GM12878 (cell line): ENCODE results near the gene CELF2. TPM values are rescaled to one million over a fixed set of nuclear protein-coding genes. Genes with fewer than 3 reads are reported as not detected.

Experiments
- ATAC-seq: fragments of 200-7000 bp; cut with Tn5 transposase; 3 replicates; pipeline ENCODE4 v1.9.1; 2020; ENCODE audit warnings: mild to moderate bottlenecking, moderate library complexity
- BruUV-seq: library from RNA; stranded (reverse); fragments of 400-500 nt; replicated peaks from 2 replicates; lab custom pipeline; 2021; lab: Mats Ljungman, UMichigan
- CTCF ChIA-PET: fragments of 300-600 bp; sonication (Branson Sonifier 250); formaldehyde crosslinking; extraction: SDS; loops from one replicate; lab custom pipeline; 2021; ENCODE audit warnings: inconsistent platforms; lab: Yijun Ruan, JAX
- POLR2A ChIA-PET: fragments of 350-600 bp; formaldehyde crosslinking; extraction: SDS; loops from one replicate; lab custom pipeline; 2021; ENCODE audit warnings: inconsistent platforms; lab: Charles Lee
- RAD21 ChIA-PET: fragments of 300-600 bp; sonication (Branson Sonifier 250); formaldehyde crosslinking; loops from one replicate; lab custom pipeline; 2023; ENCODE audit warnings: antibody characterized with exemption; ENCODE audit not compliant: unreplicated experiment; lab: Charles Lee
- SMC1A ChIA-PET: fragments of 300-600 bp; sonication (Branson Sonifier 250); formaldehyde crosslinking; loops from one replicate; lab custom pipeline; 2023; ENCODE audit not compliant: unreplicated experiment, uncharacterized antibody; lab: Charles Lee
- DNase-seq: peaks from one replicate; pipeline ENCODE4 v3.0.0-alpha.2; 2011; ENCODE audit warnings: low read depth, low spot score
- FAIRE-seq: peaks from 3 replicates; lab custom pipeline; 2011; peaks lifted over from hg19 to GRCh38; lab: Jason Lieb, UNC
- H2AFZ ChIP-seq: 2 replicates; pipeline ENCODE4 v1.6.0; 2011; ENCODE audit warnings: low read depth, low read length, control low read depth; ENCODE audit not compliant: control insufficient read depth
- H3K27ac ChIP-seq: 2 replicates; pipeline ENCODE4 v1.5.1; 2011; ENCODE audit warnings: control low read depth; ENCODE audit not compliant: control insufficient read depth, insufficient read depth
- H3K27me3 ChIP-seq, 2 experiments: replicated peaks in 1 of 2; 2 replicates each; pipeline versions ENCODE4 v1.6.0 to v1.6.1; 2011; ENCODE audit warnings: low read length in 1 of 2; ENCODE audit not compliant: control insufficient read depth in 2 of 2, insufficient read depth in 2 of 2
- H3K36me3 ChIP-seq, 2 experiments: 2 replicates each; pipeline ENCODE4 v1.5.1; 2011; ENCODE audit warnings: low read length in 1 of 2; ENCODE audit not compliant: control insufficient read depth in 2 of 2, insufficient read depth in 2 of 2
- H3K4me1 ChIP-seq: 2 replicates; pipeline ENCODE4 v1.6.1; 2011; ENCODE audit warnings: mild to moderate bottlenecking, low read length, moderate library complexity, mixed read lengths; ENCODE audit not compliant: control insufficient read depth, insufficient read depth
- H3K4me2 ChIP-seq: 2 replicates; pipeline ENCODE4 v1.6.0; 2011; ENCODE audit warnings: control low read depth; ENCODE audit not compliant: control insufficient read depth, insufficient read depth
- H3K4me3 ChIP-seq: fragments of 200-600 bp; sonication (generic); 2 replicates; pipeline ENCODE4 v1.5.1; 2016
- H3K79me2 ChIP-seq: 2 replicates; pipeline ENCODE4 v1.6.0; 2011; ENCODE audit warnings: low read length; ENCODE audit not compliant: control insufficient read depth, insufficient read depth
- H3K9ac ChIP-seq: 2 replicates; pipeline ENCODE4 v1.8.0; 2011; ENCODE audit warnings: low read length, control low read depth, mixed read lengths; ENCODE audit not compliant: control insufficient read depth, insufficient read depth
- H3K9me3 ChIP-seq: replicated peaks from 3 replicates; pipeline ENCODE4 v1.5.1; 2011; ENCODE audit warnings: mild to moderate bottlenecking, low read length; ENCODE audit not compliant: control insufficient read depth, insufficient read depth
- H4K20me1 ChIP-seq: 2 replicates; pipeline ENCODE4 v1.6.0; 2011; ENCODE audit not compliant: control insufficient read depth, insufficient read depth
- BHLHE40 ChIP-seq, 2 experiments: fragments of 450-650 bp in 1 of 2; IDR thresholded peaks; 2 replicates each; pipeline ENCODE4 v1.6.1; 2011 to 2017; ENCODE audit warnings: low read depth in 2 of 2, borderline replicate concordance in 1 of 2, improper control_type of control experiment in 1 of 2, low read length in 1 of 2, mild to moderate bottlenecking in 1 of 2
- CREB1 ChIP-seq: IDR thresholded peaks from 2 replicates; pipeline ENCODE4 v1.6.1; 2012; ENCODE audit warnings: low read depth, mild to moderate bottlenecking, inconsistent platforms
- EED ChIP-seq: sonication (generic); IDR thresholded peaks from 2 replicates; pipeline ENCODE4 v1.6.1; 2016; ENCODE audit warnings: antibody characterized with exemption, low read depth
- FOS ChIP-seq: IDR thresholded peaks from 3 replicates; pipeline ENCODE4 v1.6.1; 2011; ENCODE audit warnings: borderline replicate concordance; ENCODE audit not compliant: insufficient read length; ENCODE audit errors: extremely low read depth
- MXI1 ChIP-seq: fragments of 150-350 bp; IDR thresholded peaks from 2 replicates; pipeline ENCODE4 v1.6.1; 2011; ENCODE audit warnings: low read depth, mild to moderate bottlenecking, inconsistent platforms, low read length, improper control_type of control experiment
- PAX5 ChIP-seq: IDR thresholded peaks from 2 replicates; pipeline ENCODE4 v1.6.1; 2011; ENCODE audit warnings: low read depth, low read length, borderline replicate concordance
- POLR2A ChIP-seq: IDR thresholded peaks from 2 replicates; pipeline ENCODE4 v1.6.1; 2011; ENCODE audit warnings: low read depth, mild to moderate bottlenecking, low read length
- SMAD5 ChIP-seq: IDR thresholded peaks from 2 replicates; pipeline ENCODE4 v1.6.1; 2016; ENCODE audit warnings: antibody characterized with exemption, low read depth
- SREBF2 ChIP-seq: IDR thresholded peaks from 2 replicates; pipeline ENCODE4 v1.6.1; 2012; ENCODE audit warnings: mild to moderate bottlenecking, low read length
- ZNF207 ChIP-seq: fragments of 450-650 bp; IDR thresholded peaks from 2 replicates; pipeline ENCODE4 v1.6.1; 2014; ENCODE audit warnings: antibody characterized with exemption, mild to moderate bottlenecking, borderline replicate concordance
- WGBS: methylation state at CpG from one replicate; pipeline ENCODE4 v1.1.6; 2016; ENCODE audit warnings: low lambda C conversion rate; ENCODE audit not compliant: insufficient replicate concordance, insufficient coverage; ENCODE audit errors: missing lambda C conversion rate; 5-methylcytosine and 5-hydroxymethylcytosine counted together
- in situ Hi-C: fragments of 300-500 bp; cut with MboI; formaldehyde crosslinking; loops from 9 replicates; pipeline ENCODE4 v1.14.3; 2018; ENCODE audit warnings: mixed read lengths
- intact Hi-C: fragments of 100-400 bp; cut with micrococcal nuclease; formaldehyde crosslinking; loops from one replicate; pipeline ENCODE4 v1.14.2; 2022; ENCODE audit not compliant: unreplicated experiment
- polyA plus RNA-seq, 11 experiments: library from polyadenylated mRNA; depleted of rRNA in 4 of 11; unstranded in 6 of 11; stranded (reverse) in 5 of 11; fragments of >200 nt; fragmentation: Nextera tagmentation in 4 of 11; fragmentation: Illumina TruSeq in 1 of 11; extraction: Ambion mirVana in 4 of 11; extraction: Trizol in 1 of 11; gene quantifications; 1 replicate in 1 of 11; 2 replicates in 10 of 11; pipeline versions ENCODE4 v1.2.1 to v1.2.3, GENCODE V29; 2011 to 2016; ENCODE audit warnings: inconsistent platforms in 2 of 11, missing spikeins in 2 of 11, low read depth in 1 of 11
- total RNA-seq, 4 experiments: library from RNA; depleted of rRNA in 3 of 4; stranded (reverse); fragments of >200 nt in 3 of 4; fragmentation: Illumina TruSeq in 1 of 4; extraction: Trizol in 1 of 4; gene quantifications; 2 replicates each; pipeline versions ENCODE4 v1.2.1 to v1.2.3, GENCODE V29; 2013 to 2021
- TF ChIP-seq, protein P1 (sequence below): fragments of 450-650 bp; IDR thresholded peaks from 2 replicates; pipeline ENCODE4 v1.6.1; 2018; ENCODE audit warnings: mild to moderate bottlenecking, low read depth, moderate library complexity; ENCODE audit not compliant: partially characterized antibody
- TF ChIP-seq, protein P2 (sequence below): fragments of 450-650 bp; IDR thresholded peaks from 2 replicates; pipeline ENCODE4 v1.6.1; 2017; ENCODE audit warnings: mild to moderate bottlenecking, moderate library complexity
- TF ChIP-seq, protein P3 (sequence below): fragments of 450-650 bp; formaldehyde crosslinking; IDR thresholded peaks from 2 replicates; pipeline ENCODE4 v1.4.0; 2020; ENCODE audit warnings: mild to moderate bottlenecking, moderate library complexity
- TF ChIP-seq, protein P4 (sequence below): fragments of 450-650 bp; IDR thresholded peaks from 2 replicates; pipeline ENCODE4 v1.6.1; 2014; ENCODE audit warnings: mild to moderate bottlenecking

The CELF2 gene
- total and polyA plus RNA-seq, 10 of the 15 experiments (the other 5 are each of a cell fraction or from before 2014, with no cell fraction given): 20.8 to 129 (median 86.3) TPM

DNA sequence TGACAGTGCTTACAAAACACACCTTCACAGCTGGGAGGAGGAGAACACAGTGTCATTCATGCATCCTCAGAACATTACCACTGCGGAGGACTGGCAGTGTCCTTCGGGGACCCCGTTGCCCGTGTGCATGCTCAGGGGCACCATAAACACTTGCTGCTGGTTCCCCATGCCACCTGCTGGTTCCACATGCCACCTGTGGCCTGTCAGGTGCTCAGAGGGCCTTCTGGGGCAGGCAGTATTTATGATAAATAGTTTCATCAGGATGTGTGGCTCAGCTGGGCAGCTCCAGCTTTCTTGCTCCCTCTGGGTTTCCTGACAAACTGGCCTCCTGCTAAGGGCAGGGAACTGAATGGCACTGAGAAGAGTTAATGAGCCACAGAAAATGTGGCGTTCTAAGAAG lies 32.1 kb downstream of the CELF2 start:
- no peak overlapping the region for H3K9ac ChIP-seq
- no TSS peak for BruUV-seq
- H3K27me3 ChIP-seq: no peaks in the 10 kb centered on the region
- no peaks in the 10 kb centered on the region for H3K4me1 ChIP-seq
- RAD21 ChIA-PET: no interaction called here
- FAIRE-seq: no peak
- H3K27ac ChIP-seq: no peak overlapping the region
- no peaks in the 10 kb centered on the region for H4K20me1 ChIP-seq
- no peaks in the 10 kb centered on the region for H3K79me2 ChIP-seq
- no peak overlapping the region for H3K4me2 ChIP-seq
- POLR2A ChIA-PET: no interaction called here
- no peak overlapping the region for H2AFZ ChIP-seq
- no peak for ATAC-seq
- CTCF ChIA-PET: no interaction called here
- no peak for DNase-seq
- H3K9me3 ChIP-seq: no peaks in the 10 kb centered on the region
- H3K4me3 ChIP-seq: no peak overlapping the region
- H3K36me3 ChIP-seq: no peaks in the 10 kb centered on the region
- SMC1A ChIA-PET: no interaction called here
- WGBS: 30% methylated on average over 5 of the region's 5 CpGs
- intact Hi-C loops: no loop called here
- in situ Hi-C loops: loop anchor here (25.0 kb wide), 1 partner anchor 1713 kb away; no protein-coding TSS in a partner anchor
- TF ChIP-seq MXI1 (no peak), EED (no peak), SREBF2 (no peak), FOS (no peak), CREB1 (no peak), ZNF207 (no peak), PAX5 (no peak), SMAD5 (no peak), POLR2A (no peak), BHLHE40 (IDR thresholded peaks at IDR 0.05; ENCODE audit: borderline replicate concordance in 1 of 2, low read depth in 2 of 2, low read length in 1 of 2) (no peak)
- TF ChIP-seq, protein P1, sequence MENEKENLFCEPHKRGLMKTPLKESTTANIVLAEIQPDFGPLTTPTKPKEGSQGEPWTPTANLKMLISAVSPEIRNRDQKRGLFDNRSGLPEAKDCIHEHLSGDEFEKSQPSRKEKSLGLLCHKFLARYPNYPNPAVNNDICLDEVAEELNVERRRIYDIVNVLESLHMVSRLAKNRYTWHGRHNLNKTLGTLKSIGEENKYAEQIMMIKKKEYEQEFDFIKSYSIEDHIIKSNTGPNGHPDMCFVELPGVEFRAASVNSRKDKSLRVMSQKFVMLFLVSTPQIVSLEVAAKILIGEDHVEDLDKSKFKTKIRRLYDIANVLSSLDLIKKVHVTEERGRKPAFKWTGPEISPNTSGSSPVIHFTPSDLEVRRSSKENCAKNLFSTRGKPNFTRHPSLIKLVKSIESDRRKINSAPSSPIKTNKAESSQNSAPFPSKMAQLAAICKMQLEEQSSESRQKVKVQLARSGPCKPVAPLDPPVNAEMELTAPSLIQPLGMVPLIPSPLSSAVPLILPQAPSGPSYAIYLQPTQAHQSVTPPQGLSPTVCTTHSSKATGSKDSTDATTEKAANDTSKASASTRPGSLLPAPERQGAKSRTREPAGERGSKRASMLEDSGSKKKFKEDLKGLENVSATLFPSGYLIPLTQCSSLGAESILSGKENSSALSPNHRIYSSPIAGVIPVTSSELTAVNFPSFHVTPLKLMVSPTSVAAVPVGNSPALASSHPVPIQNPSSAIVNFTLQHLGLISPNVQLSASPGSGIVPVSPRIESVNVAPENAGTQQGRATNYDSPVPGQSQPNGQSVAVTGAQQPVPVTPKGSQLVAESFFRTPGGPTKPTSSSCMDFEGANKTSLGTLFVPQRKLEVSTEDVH: no peak
- TF ChIP-seq, protein P2, sequence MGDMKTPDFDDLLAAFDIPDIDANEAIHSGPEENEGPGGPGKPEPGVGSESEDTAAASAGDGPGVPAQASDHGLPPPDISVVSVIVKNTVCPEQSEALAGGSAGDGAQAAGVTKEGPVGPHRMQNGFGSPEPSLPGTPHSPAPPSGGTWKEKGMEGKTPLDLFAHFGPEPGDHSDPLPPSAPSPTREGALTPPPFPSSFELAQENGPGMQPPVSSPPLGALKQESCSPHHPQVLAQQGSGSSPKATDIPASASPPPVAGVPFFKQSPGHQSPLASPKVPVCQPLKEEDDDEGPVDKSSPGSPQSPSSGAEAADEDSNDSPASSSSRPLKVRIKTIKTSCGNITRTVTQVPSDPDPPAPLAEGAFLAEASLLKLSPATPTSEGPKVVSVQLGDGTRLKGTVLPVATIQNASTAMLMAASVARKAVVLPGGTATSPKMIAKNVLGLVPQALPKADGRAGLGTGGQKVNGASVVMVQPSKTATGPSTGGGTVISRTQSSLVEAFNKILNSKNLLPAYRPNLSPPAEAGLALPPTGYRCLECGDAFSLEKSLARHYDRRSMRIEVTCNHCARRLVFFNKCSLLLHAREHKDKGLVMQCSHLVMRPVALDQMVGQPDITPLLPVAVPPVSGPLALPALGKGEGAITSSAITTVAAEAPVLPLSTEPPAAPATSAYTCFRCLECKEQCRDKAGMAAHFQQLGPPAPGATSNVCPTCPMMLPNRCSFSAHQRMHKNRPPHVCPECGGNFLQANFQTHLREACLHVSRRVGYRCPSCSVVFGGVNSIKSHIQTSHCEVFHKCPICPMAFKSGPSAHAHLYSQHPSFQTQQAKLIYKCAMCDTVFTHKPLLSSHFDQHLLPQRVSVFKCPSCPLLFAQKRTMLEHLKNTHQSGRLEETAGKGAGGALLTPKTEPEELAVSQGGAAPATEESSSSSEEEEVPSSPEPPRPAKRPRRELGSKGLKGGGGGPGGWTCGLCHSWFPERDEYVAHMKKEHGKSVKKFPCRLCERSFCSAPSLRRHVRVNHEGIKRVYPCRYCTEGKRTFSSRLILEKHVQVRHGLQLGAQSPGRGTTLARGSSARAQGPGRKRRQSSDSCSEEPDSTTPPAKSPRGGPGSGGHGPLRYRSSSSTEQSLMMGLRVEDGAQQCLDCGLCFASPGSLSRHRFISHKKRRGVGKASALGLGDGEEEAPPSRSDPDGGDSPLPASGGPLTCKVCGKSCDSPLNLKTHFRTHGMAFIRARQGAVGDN: no peak
- TF ChIP-seq, protein P3, sequence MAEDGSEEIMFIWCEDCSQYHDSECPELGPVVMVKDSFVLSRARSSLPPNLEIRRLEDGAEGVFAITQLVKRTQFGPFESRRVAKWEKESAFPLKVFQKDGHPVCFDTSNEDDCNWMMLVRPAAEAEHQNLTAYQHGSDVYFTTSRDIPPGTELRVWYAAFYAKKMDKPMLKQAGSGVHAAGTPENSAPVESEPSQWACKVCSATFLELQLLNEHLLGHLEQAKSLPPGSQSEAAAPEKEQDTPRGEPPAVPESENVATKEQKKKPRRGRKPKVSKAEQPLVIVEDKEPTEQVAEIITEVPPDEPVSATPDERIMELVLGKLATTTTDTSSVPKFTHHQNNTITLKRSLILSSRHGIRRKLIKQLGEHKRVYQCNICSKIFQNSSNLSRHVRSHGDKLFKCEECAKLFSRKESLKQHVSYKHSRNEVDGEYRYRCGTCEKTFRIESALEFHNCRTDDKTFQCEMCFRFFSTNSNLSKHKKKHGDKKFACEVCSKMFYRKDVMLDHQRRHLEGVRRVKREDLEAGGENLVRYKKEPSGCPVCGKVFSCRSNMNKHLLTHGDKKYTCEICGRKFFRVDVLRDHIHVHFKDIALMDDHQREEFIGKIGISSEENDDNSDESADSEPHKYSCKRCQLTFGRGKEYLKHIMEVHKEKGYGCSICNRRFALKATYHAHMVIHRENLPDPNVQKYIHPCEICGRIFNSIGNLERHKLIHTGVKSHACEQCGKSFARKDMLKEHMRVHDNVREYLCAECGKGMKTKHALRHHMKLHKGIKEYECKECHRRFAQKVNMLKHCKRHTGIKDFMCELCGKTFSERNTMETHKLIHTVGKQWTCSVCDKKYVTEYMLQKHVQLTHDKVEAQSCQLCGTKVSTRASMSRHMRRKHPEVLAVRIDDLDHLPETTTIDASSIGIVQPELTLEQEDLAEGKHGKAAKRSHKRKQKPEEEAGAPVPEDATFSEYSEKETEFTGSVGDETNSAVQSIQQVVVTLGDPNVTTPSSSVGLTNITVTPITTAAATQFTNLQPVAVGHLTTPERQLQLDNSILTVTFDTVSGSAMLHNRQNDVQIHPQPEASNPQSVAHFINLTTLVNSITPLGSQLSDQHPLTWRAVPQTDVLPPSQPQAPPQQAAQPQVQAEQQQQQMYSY: no peak
- TF ChIP-seq, protein P4, sequence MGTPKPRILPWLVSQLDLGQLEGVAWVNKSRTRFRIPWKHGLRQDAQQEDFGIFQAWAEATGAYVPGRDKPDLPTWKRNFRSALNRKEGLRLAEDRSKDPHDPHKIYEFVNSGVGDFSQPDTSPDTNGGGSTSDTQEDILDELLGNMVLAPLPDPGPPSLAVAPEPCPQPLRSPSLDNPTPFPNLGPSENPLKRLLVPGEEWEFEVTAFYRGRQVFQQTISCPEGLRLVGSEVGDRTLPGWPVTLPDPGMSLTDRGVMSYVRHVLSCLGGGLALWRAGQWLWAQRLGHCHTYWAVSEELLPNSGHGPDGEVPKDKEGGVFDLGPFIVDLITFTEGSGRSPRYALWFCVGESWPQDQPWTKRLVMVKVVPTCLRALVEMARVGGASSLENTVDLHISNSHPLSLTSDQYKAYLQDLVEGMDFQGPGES: no peak
